ENCODE results near the gene KCNT1. TPM values are rescaled to one million over a fixed set of nuclear protein-coding genes. Genes with fewer than 3 reads are reported as not detected.

The KCNT1 gene
- total RNA-seq, 1 experiment from 2014 or later = not detected

GRCh38 chr9:135772702-135773493 lies 70.9 kb downstream of the KCNT1 start:
- intact Hi-C loops (cut with micrococcal nuclease; ENCODE audit: unreplicated experiment) = no loop called here
- Histone ChIP-seq H3K9me3 (ENCODE audit: low read depth, low read length, poor library complexity, severe bottlenecking) (no peaks in the 10 kb centered on the region), H3K4me3 (ENCODE audit: low read depth, low read length, poor library complexity, severe bottlenecking) (no peak overlapping the region), H3K4me1 (ENCODE audit: insufficient read depth, low read length, poor library complexity, severe bottlenecking) (no peaks in the 10 kb centered on the region), H3K36me3 (ENCODE audit: insufficient read depth, low read length, poor library complexity, severe bottlenecking) (no peaks in the 10 kb centered on the region), H3K27me3 (replicated peaks; ENCODE audit: insufficient read depth, low read depth, low read length, poor library complexity) (no peaks in the 10 kb centered on the region), H3K27ac (ENCODE audit: low read depth, low read length, poor library complexity, severe bottlenecking) (no peak overlapping the region)
- BruUV-seq (replicated peaks) = no TSS peak
- ChIA-PET CTCF (interaction anchor here (0.5 kb wide), 1 partner anchor 285 kb away, joined by 9 read pairs; no protein-coding TSS in a partner anchor), POLR2A (ENCODE audit: low non-redundant PET) (no interaction called here)
- no peak for DNase-seq (ENCODE audit: low spot score)
- no peak for TF ChIP-seq EZH2 (IDR thresholded peaks at IDR 0.05; ENCODE audit: borderline replicate concordance, low read depth, low read length, poor library complexity, severe bottlenecking)
- no peak for TF ChIP-seq CTCF (conservative IDR thresholded peaks at IDR 0.05; ENCODE audit: low read depth, low read length)

- no peaks in the 10 kb centered on the region for H3K36me3 ChIP-seq (ENCODE audit: insufficient read depth, low read length, poor library complexity, severe bottlenecking)
- H3K9me3 ChIP-seq (ENCODE audit: low read depth, low read length, poor library complexity, severe bottlenecking) = no peaks in the 10 kb centered on the region
- no peak for TF ChIP-seq EZH2 (IDR thresholded peaks at IDR 0.05; ENCODE audit: borderline replicate concordance, low read depth, low read length, poor library complexity, severe bottlenecking)
- TF ChIP-seq CTCF (conservative IDR thresholded peaks at IDR 0.05; ENCODE audit: low read depth, low read length) = no peak
- BruUV-seq (replicated peaks) = no TSS peak
- ChIA-PET CTCF (no interaction called here), POLR2A (ENCODE audit: low non-redundant PET) (no interaction called here)
- DNase-seq (ENCODE audit: low spot score) = no peak
- H3K27ac ChIP-seq (ENCODE audit: low read depth, low read length, poor library complexity, severe bottlenecking) = no peak overlapping the region
- no peak overlapping the region for H3K4me3 ChIP-seq (ENCODE audit: low read depth, low read length, poor library complexity, severe bottlenecking)
- H3K4me1 ChIP-seq (ENCODE audit: insufficient read depth, low read length, poor library complexity, severe bottlenecking) = no peaks in the 10 kb centered on the region
- intact Hi-C loops (cut with micrococcal nuclease; ENCODE audit: unreplicated experiment) = no loop called here
- H3K27me3 ChIP-seq (replicated peaks; ENCODE audit: insufficient read depth, low read depth, low read length, poor library complexity) = no peaks in the 10 kb centered on the region
Observed at GRCh38 chr9:135773530-135774238, 71.7 kb downstream of the KCNT1 start.

GRCh38 chr9:135774239-135774747 lies 72.3 kb downstream of the KCNT1 start:
- Histone ChIP-seq H3K9me3 (ENCODE audit: low read depth, low read length, poor library complexity, severe bottlenecking) (no peaks in the 10 kb centered on the region), H3K27me3 (replicated peaks; ENCODE audit: insufficient read depth, low read depth, low read length, poor library complexity) (no peaks in the 10 kb centered on the region), H3K4me3 (ENCODE audit: low read depth, low read length, poor library complexity, severe bottlenecking) (no peak overlapping the region), H3K36me3 (ENCODE audit: insufficient read depth, low read length, poor library complexity, severe bottlenecking) (no peaks in the 10 kb centered on the region), H3K4me1 (ENCODE audit: insufficient read depth, low read length, poor library complexity, severe bottlenecking) (no peaks in the 10 kb centered on the region), H3K27ac (ENCODE audit: low read depth, low read length, poor library complexity, severe bottlenecking) (no peak overlapping the region)
- TF ChIP-seq CTCF (conservative IDR thresholded peaks at IDR 0.05; ENCODE audit: low read depth, low read length) = no peak
- no peak for TF ChIP-seq EZH2 (IDR thresholded peaks at IDR 0.05; ENCODE audit: borderline replicate concordance, low read depth, low read length, poor library complexity, severe bottlenecking)
- ChIA-PET POLR2A (ENCODE audit: low non-redundant PET) (no interaction called here), CTCF (no interaction called here)
- no TSS peak for BruUV-seq (replicated peaks)
- DNase-seq (ENCODE audit: low spot score) = no peak
- intact Hi-C loops (cut with micrococcal nuclease; ENCODE audit: unreplicated experiment) = no loop called here
